ENCODE measurements around the gene MGAT4B.

MGAT4B gene

DNA sequence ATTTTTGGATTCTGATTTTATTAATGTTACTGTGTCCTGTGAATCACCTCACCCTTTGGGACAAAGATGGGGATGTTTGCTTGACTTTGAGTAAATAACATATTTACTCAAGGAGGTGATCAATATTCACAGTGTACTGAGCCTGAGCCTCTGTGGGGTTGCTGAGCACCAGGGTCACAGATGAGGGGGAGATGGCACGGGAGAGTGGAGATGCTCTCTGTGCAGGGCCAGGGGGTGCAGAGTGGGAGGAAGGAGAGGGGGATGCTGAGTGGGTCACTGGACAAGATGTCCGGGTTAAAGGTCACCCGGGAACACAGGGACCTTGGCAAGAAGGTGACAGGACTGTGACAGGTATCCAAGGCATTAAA, 18.1 kb upstream of the MGAT4B start:
- DNase-seq: no peak

DNA sequence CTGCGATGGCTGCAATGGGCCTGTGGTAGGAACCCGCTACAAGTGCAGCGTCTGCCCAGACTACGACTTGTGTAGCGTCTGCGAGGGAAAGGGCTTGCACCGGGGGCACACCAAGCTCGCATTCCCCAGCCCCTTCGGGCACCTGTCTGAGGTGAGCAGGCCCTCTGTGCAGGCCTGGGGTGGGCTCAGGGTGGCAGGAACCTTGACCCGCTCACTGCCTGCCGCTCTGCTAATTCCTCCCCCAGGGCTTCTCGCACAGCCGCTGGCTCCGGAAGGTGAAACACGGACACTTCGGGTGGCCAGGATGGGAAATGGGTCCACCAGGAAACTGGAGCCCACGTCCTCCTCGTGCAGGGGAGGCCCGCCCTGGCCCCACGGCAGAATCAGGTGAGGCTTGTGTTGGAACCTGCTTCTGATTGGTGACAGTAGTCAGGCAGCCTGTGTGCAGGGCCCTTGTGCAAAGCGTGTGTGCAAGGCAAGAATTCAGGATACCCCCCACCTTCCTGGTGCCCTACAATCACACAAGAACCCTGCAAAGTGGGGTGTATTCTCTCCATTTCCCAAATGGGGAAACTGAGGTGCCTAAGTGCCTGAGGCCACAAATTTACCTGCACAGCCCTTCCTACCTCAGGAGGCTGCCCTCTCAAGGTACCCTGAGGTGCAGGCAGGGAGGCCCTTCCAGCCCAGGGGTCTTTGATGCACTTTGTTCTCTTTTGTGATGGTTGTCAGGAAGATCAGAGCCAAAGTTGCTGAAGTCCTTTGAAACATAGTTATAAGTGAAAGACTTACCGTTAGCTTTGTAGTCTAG, 17.5 kb upstream of the MGAT4B start:
- no peak for DNase-seq

DNA sequence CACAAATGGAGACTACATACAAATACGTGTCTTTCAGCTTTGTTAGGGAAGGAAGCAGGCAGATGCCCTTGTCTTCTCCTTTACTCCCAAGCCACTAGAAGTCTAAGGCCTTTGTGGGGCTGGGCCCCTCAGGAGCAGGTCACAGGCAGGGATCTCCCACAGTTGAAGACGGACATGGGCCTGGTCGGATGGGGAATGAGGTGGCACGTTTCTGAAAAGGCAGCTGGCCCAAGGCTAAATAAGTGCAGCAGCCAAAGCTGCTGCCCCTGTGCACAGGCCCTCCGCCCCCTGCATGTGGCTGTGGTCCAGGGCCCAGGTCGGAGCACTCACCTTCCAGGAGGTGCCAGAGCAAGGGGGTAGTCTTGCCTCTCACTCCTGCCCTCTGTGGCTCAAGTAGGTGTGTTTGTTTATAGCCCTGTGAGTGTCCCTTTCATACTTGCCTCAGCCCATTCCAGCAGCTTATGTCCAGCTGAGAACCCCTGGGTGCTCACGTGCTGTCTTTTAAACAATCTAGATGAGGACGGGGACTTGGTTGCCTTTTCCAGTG, 15.9 kb upstream of the MGAT4B start:
- no peak for DNase-seq

DNA sequence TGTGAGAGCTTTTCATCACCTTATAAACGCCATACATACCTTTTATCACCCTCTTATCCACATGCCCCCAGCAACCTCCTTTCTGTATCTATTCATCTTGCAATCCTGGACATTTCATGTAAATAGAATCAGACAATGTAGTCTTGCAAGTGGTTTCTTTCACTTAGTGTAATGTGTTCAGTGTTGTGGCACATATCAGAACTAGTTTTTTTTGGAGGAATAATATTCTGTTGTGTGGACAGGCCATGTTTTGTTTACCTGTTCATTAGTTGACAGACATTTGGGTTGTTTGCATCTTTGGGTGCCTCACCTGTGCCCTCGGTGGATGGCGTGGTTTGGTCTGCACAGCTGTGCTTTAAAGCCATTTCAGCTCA, 15.4 kb upstream of the MGAT4B start:
- no peak for DNase-seq

DNA sequence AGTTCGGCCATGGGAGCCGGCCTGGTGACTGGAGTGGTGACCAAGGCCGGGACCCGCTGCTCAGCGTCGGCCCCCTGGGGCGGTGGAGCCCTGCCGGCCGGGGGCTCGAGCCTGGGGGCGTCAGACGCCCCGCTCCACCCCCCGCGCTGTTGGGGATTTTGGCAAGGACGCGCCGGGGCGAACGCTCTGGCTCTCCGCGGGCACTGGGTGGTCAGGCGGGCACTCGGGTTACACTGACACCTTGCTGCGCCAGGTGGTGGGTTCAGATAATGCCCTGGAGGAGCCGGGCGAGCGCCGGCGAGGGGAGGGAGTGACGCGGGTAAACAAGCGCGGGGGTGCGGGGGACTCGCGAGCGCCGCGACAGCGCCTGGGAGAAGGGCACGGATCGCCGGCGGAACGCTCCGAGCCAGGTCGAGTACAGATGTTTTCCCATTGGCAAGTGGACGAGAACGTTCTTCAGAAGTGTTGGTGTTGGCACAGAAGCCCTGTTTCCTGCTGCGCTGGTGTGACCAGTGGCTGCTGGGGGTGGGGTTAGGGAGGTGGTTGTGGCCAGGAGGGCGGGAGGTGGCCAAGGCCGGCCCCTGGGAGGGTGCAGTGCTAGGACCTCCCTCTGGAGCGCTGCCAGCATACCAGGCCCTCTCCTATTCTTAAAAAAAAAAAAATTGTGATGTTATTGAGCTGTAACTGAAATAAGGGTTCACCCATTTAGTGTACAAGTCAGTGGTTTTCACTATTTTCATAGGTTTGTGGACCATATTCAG, 14.8 kb upstream of the MGAT4B start:
- DNase-seq: peak; percentile 93

DNA sequence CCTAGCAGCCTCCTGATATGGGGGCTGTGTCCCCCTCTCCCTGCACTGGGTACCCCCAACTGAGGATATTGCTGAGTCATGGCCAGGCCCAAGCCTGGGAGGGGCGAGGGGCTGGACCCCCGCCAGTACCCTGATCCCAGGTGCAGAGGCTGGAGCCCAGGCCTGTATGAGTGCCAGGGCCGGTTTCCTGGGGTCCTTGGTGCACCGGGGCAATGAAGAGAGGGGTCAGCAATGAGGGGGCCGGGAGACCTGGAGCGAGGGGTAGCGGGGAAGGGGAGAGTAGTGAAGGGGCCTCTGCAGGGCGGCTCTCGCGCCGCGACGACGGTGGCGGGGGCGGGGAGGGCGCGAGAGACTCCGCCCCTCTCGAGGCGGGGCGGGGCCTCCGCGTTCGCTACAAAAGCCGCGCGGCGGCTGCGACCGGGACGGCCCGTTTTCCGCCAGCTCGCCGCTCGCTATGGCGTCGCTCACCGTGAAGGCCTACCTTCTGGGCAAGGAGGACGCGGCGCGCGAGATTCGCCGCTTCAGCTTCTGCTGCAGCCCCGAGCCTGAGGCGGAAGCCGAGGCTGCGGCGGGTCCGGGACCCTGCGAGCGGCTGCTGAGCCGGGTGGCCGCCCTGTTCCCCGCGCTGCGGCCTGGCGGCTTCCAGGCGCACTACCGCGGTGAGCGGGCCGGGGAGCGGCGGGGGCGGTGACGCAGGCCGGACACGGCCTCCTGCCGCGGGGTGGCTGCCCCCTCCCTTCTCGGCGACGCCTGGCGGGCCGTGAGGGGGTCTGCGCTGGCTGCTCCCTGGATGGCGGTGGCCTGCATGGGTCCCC, 14.0 kb upstream of the MGAT4B start, which contains the start of gene SQSTM1:
SQSTM1 (plus strand) TSS at position 423 of the 815 bp plus-strand sequence; CDS start at position 455, 32 bp downstream.
- peak; percentile 88 for DNase-seq

DNA sequence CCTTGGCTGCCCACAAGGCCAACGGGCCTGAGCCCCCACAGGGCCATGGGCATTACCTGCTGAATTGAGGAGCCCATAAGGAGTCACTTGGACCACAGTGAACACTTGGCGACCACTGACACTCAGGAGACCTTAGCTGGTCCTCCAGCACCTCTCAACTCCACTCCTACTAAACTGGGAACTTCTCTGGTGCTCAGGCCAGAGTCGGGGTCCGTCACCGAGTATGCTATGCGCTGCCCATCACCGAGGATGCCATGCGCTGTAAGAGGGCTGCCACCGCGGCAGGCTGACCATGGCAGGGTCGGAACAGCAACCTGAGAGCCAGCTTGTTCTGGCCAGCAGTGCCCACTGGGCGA, 13.4 kb upstream of the MGAT4B start:
- peak; percentile 43 for DNase-seq

DNA sequence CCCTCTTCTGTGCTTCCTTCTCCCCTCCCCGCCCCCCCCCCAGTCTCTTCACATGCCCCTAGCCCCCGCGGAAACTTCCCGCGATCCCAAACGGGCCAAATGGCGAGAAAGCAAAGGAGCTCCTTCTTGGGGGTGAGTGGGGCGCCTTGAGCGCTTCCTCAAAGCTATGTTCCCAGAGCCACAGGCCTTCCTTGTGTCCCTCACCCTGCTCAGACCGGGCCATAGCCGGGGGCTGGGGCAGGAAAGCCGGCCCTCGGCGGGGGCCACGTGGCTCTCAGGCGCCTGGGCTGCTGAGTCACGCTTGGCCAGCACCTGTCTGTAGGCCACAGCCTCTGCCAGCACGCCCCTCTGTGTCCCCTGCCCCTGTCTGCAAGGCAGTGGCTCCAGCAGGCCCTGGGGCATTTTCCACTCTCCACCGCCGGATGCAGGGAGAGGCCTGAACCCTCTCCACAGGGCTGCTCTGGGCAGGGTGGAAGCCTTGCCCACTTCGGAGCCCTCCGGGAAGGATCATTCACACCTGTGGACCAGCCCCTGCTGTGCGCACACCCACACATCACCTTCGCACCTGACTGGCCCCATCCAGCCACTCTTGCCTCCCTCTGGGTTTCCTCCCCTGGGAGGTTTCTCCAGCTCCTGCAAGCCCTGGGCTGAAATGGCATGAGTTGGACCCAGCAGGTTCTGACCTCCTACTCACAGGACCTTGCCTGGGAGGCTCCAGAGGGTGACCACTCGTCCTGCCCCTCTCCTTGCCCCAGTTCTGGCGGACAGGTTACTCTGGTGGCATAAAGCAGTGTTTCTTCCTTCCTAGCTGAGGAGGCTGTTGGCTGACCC, 12.8 kb upstream of the MGAT4B start:
- peak; percentile 86 for DNase-seq

DNA sequence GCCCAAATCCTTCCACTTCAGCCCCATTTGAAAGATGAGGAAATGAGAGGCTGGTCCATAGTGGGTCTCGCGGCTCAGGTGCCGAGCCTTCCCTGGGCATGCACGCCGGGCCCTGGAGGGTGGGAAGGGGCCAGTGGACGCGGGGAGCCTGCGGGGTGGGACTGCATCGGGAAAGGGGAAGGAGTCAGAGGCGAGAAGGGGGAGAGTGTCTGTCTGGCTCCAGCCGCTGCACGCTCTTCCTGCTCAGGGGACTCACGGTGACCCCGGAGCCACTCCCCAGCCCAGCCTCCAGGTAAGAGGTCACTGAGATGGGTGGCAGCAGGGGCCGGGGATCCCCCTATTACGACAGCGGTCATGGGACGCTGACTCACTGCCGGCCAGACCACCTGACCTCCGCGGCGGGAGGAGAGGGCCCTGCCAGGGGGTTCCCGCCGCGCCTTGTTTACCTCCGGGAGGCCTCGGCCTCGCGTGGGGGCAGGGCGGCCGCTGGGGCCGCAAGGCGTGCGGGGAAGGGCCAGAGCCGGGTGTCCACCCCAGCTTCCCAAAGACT, 12.2 kb upstream of the MGAT4B start:
- peak; percentile 95 for DNase-seq

DNA sequence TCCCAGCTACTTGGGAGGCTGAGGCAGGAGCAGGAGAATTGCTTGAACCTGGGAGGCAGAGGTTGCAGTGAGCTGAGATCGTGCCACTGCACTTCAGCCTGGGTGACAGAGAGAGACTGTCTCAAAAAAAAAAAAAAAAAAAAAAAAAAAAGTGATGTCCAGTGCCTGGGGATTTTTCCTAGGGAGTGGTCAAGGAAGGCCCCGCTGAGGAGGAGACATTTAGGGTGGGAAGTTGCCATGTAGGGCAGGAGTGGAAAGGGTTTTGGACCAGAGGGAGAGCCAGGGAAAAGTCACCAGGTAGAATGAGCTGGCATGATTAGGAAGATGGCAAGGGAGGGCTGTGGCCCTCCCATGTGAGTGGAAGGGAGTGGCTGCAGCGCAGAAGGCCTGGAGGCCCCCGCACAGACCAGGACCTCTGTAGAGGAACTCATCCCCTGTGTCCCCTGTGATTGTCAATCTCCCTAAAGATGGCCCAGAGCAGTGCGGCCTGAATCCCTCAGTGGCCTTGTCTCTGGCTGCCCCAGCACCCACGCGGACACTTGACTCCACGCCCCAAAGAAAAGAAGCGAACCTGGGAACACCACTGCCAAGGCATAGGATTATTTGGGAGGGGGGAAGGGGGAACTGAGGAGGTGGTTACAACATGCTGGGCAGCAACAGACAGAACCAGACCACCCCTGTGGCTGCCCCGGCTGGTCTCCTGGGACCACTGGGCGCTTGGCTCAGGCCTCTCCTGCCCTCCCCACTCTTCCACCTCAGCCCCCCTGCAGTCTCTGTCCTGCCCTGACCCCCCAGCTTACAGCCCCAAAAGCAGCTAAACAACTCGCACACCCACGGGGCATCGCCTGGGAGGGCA, 11.5 kb upstream of the MGAT4B start:
- DNase-seq: no peak

DNA sequence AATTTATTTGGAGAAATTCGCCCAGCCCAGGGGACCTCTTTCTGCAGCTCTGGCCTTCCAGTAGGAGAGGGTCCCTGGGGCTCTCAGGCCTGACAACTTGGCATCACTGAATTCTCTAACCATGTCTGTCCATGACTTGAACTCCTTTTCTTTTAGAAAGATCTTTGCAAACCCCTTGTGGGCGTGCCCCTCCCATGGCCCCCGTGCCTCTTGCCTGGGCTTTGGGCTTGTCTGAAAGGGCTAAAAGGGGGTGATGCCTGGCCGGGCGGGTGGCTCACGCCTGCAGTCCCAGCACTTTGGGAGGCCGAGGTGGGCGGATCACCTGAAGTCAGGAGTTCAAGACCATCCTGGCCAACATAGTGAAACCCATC, 10.8 kb upstream of the MGAT4B start:
- DNase-seq: no peak

DNA sequence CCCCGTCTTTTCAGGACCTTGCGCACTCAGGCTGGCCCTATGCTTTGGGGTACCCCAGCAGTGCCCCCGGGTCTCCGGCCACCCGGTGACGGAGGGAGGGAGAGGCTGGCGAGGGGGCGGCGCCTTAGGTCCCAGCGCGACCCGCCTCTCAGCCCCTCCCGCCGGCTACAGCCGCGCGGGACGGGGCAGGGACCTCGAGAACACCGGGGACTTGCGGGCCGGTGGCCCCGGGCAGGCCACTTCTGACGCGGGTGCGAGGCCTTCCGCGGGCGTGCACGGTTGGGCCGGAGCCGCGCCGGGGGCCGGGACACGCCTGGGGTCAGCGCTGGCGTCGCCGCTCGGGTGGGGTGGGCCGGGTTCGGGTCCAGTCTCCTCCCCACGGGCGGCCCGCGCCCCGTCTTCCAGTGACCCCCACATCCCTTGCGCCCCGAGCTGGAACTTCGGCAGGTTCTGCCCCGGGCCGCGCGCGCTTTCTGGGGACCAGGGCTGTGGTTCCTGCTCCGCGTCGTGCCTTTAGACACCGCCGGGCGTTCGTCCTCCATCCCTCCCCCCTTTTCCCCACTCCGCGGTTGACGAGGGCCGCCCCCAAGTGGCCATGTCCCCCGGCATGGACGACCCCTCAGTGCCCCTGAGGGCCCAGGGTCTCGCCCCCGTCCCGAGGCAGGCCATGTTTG, 10.3 kb upstream of the MGAT4B start:
- no peak for DNase-seq

DNA sequence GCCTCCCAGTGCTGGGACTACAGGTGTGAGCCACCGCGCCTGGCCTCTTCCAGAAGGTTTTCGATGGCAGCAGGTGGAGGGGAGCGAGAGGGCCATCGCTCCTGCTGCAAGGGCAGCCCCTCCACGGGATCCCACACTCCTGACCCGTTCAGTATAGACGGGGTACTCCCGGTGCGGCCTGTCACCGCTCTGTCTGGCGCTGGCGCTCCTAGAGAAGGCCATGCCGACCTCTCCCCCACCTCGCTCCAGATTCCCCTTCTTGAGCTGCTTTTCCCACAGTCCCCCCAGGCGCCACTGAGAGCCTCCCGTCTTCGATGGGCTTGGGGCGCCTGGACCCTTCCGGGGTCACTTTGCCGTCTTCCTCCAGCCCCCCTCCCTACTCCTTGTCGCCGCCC, 9.7 kb upstream of the MGAT4B start:
- no peak for DNase-seq

DNA sequence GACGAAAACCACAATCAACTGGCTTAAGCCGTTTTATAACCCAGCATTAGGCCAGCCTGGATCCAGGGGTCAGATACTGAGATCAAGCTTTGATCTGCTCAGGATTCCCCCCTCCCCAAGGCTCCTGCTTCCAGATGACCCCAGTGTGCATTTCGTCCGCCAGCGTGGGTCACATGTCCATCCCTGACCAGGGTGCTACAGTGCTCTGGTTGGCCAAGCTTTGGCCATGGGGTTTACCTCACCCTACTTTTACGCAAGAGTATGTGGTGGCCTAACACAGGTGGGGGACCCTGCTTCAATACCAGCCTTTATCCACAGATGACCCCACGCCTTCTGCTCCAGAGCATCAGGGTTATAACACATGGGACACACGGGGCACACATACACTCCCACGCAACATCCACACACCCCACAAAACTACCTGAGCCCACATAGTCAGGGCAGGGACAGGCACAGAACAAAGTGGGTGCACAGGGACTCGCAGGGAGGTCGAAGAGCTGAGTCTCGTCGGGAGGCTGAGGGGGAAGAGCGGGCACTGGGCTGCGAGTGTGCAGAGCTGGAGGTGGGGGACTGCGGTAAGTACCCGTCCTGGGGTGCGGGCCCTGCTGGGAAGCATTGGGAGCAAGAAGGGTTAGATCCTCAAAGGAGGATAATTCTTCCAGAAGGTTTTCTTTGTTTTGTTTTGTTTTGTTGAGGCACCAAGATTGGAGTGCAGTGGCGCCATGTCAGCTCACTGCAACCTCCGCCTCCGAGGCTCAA, 9.0 kb upstream of the MGAT4B start:
- DNase-seq: no peak

DNA sequence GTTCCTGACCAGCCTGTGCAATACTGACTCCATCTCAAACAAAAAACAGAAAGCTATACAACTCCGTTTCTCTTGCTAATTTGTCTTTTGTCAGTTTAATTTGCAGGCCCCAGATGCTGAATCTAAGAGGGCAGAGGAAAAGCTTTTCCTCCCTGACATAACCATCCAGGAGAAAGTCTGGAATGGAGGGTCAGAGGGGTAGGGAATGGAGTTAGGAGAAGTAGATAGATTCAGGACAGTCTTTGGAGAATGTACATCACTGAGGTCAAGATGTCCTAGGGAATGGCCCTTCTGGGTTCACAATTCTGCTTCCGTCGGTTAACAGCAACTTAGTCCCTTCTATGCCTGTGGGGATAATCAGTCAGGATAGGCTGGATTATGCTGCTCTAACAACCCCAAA, 7.4 kb upstream of the MGAT4B start:
- no peak for DNase-seq

DNA sequence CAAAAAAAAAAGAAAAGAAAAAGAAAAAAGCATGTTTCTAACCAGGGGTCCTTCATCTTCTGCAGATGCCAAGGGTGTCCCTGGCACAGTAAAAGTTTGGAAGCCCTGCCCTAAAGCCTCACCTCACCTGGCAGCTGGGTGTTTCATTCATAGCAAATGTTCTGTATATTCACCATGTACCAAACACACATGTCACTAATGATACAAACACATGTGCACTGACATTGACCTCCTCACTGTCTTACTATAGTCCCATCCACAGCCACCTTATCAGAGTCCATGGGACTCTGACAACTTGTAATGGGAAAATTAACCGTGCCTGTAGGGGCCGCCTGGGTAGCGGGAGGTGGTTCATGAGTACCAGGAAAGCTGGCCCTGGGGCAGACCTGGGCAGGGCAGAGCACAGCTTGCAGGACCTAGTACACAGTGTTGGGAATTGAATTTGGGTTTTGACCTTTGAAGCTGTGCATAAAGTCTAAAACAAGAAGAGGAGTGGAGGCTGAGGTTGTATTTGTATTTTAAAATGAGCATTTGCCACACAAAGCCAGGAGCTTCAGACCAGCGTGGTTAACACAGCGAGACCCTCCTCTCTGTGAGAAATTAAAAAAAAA, 6.4 kb upstream of the MGAT4B start:
- DNase-seq: no peak

DNA sequence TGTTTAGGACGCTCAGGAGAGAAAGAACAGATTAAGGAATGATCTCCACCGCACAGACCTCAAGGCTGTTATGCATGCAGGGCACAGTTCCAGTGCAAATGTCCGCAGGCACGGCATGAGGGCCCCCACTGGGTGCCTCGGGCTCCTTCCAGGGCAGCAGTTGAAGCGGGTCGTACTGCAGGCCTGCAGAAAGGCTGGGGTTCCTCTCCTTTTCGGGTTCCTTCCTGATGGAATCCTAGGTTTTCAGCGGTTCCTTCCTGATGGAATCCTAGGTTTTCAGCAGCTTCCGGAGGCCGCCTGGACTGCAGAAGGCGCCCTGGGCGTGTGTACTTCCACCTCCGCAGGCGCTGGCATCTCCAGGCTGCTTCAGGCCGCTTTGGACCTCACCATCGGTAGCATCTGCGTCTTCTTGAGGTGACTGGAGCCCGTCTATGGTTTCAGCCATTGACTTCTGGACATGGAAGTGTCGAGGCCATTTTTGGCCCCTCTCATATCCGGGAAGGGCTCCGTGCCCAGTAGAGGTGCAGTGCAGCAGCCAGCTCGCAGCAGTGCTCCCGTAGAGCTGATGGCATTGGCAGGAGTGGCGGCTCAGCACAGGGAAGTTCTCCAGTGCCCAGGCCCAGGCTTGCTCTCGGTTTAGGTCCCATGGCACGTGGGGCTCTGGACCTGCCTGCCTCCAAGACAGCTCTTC, 5.6 kb upstream of the MGAT4B start:
- DNase-seq: no peak

DNA sequence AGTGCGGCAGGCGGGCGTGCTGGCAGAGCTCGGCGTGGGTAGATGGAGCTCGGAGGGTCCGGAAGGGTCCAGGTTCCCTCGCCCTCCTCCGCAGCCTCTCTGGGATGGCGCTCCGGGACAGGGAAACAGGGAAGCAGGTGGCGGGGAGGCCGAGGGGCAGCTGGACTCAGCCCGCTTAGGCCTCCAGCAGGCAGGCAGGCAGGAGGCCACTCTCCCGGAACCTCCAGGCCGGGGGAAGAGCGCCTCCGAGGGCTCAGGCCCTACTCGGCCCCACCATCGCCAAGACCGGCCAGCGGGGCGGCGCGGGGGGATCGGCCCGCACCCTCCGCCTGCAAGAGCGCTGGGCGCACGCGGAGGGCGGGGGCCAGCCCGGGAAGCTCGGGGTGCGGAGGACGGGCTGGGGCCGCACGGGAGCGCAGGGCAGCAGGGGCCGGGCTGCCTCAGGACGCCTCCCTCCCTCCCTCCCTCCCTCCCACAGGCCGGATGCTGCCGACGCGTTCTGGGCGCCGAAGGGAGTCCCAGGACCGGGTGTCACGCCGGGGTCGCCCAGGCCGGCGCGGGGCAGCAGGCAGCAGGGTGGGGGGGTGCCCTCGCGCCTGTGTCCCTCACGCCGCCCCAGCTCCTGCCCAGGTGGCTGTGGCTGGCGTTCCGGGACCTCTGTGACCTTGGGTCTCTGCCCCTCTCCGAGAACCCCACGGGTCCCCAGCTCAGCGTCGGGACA, 977 bp downstream of the MGAT4B start:
- DNase-seq: peak; percentile 65

Data from OCI-M1 (cell line).